ENCODE results near the gene ERP44.

Gene ERP44

DNA sequence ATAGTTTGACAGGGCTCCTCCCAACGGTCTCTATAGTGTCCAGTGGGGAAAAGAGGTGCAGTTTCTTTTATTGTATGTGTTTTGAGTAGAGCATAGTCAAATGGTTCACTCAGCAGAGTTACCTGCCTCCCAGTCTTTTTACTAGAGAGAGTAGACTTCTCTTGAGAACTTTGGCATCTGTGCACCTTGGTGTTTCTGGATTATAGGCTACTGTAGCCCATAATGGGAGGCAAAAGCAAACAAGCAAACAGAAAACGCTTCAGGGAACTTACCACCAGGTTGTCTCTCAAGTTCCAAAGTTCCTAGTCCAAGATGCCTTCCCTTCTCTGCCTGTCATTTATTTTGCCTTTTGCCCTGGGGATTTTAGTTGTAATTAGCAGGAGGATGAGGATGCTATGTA lies 26.4 kb upstream of the ERP44 start:
- Histone ChIP-seq H3K9me2 (replicated peaks; ENCODE audit: insufficient read depth, low read length) (no peaks in the 10 kb centered on the region), H4K20me1 (ENCODE audit: low read depth, low read length) (no peaks in the 10 kb centered on the region; the same call in 1 of the 2 replicates), H3K4me3 (ENCODE audit: insufficient read depth, low read length, poor library complexity, severe bottlenecking) (no peak overlapping the region), H3K36me3 (ENCODE audit: low read length) (peaks cover 21% of the 10 kb centered on the region; the same call in 1 of the 2 replicates), H3K9ac (ENCODE audit: low read length) (no peak overlapping the region), H3K27ac (ENCODE audit: low read depth, low read length) (no peak overlapping the region), H3K9me3 (ENCODE audit: insufficient read depth, low read length) (no peaks in the 10 kb centered on the region), H3K27me3 (ENCODE audit: low read length) (no peaks in the 10 kb centered on the region), H3K79me2 (ENCODE audit: insufficient read depth, low read length) (peaks cover 24% of the 10 kb centered on the region), H3F3A (ENCODE audit: insufficient read depth) (no peaks in the 10 kb centered on the region), H3K4me2 (ENCODE audit: low read depth, low read length, poor library complexity, severe bottlenecking) (no peak overlapping the region), H2AFZ (ENCODE audit: low read depth, low read length, severe bottlenecking) (no peak overlapping the region)
- no peak for TF ChIP-seq EZH2phosphoT487 (conservative IDR thresholded peaks at IDR 0.05; ENCODE audit: low read length)
- TF ChIP-seq, protein P1, sequence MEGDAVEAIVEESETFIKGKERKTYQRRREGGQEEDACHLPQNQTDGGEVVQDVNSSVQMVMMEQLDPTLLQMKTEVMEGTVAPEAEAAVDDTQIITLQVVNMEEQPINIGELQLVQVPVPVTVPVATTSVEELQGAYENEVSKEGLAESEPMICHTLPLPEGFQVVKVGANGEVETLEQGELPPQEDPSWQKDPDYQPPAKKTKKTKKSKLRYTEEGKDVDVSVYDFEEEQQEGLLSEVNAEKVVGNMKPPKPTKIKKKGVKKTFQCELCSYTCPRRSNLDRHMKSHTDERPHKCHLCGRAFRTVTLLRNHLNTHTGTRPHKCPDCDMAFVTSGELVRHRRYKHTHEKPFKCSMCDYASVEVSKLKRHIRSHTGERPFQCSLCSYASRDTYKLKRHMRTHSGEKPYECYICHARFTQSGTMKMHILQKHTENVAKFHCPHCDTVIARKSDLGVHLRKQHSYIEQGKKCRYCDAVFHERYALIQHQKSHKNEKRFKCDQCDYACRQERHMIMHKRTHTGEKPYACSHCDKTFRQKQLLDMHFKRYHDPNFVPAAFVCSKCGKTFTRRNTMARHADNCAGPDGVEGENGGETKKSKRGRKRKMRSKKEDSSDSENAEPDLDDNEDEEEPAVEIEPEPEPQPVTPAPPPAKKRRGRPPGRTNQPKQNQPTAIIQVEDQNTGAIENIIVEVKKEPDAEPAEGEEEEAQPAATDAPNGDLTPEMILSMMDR (IDR thresholded peaks at IDR 0.05; ENCODE audit: insufficient read depth, low read length, poor library complexity, severe bottlenecking): no peak

- H3K79me2 ChIP-seq (ENCODE audit: insufficient read depth, low read length): peaks cover 22% of the 10 kb centered on the region
- no peak overlapping the region for H3K4me3 ChIP-seq (ENCODE audit: insufficient read depth, low read length, poor library complexity, severe bottlenecking)
- no peaks in the 10 kb centered on the region for H3K9me2 ChIP-seq (replicated peaks; ENCODE audit: insufficient read depth, low read length)
- no peak overlapping the region for H2AFZ ChIP-seq (ENCODE audit: low read depth, low read length, severe bottlenecking)
- no peak overlapping the region for H3K4me2 ChIP-seq (ENCODE audit: low read depth, low read length, poor library complexity, severe bottlenecking)
- no peaks in the 10 kb centered on the region for H3F3A ChIP-seq (ENCODE audit: insufficient read depth)
- H4K20me1 ChIP-seq (ENCODE audit: low read depth, low read length): no peaks in the 10 kb centered on the region
- peaks cover 7% of the 10 kb centered on the region; the same call in 1 of the 2 replicates for H3K36me3 ChIP-seq (ENCODE audit: low read length)
- H3K9ac ChIP-seq (ENCODE audit: low read length): no peak overlapping the region
- no peak overlapping the region for H3K27ac ChIP-seq (ENCODE audit: low read depth, low read length)
- H3K27me3 ChIP-seq (ENCODE audit: low read length): no peaks in the 10 kb centered on the region
- H3K9me3 ChIP-seq (ENCODE audit: insufficient read depth, low read length): no peaks in the 10 kb centered on the region
- TF ChIP-seq EZH2phosphoT487 (conservative IDR thresholded peaks at IDR 0.05; ENCODE audit: low read length): no peak
- TF ChIP-seq, protein P1 (IDR thresholded peaks at IDR 0.05; ENCODE audit: insufficient read depth, low read length, poor library complexity, severe bottlenecking): no peak
These were observed 21.5 kb upstream of the ERP44 start for GRCh38 chr9:100120286-100120685.

DNA sequence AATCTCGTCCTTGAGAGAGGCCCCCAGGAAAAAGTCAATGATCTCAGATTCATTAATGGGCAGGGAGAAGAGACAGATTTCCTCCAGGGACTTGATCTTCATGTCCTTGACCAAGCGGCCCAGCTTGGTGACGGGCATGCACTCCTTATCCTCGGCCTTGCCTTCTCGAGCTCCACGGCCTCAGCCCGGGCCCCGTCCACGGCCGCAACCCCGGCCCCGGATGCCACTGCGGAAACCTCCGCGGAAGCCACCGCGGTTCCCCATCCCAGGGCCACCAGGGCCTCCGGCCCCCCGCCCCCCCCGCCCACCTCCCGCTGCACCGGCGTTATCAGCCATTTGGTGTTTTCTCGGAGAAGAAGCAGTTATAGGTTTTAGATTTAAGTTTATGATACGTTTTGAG lies 18.5 kb upstream of the ERP44 start:
- H3K36me3 ChIP-seq (ENCODE audit: low read length): peaks cover 4% of the 10 kb centered on the region; the same call in 1 of the 2 replicates
- no peaks in the 10 kb centered on the region for H3K9me2 ChIP-seq (replicated peaks; ENCODE audit: insufficient read depth, low read length)
- H3K4me2 ChIP-seq (ENCODE audit: low read depth, low read length, poor library complexity, severe bottlenecking): no peak overlapping the region
- H4K20me1 ChIP-seq (ENCODE audit: low read depth, low read length): no peaks in the 10 kb centered on the region
- H3K4me3 ChIP-seq (ENCODE audit: insufficient read depth, low read length, poor library complexity, severe bottlenecking): no peak overlapping the region
- no peaks in the 10 kb centered on the region for H3K9me3 ChIP-seq (ENCODE audit: insufficient read depth, low read length)
- H3K79me2 ChIP-seq (ENCODE audit: insufficient read depth, low read length): peaks cover 9% of the 10 kb centered on the region
- no peak overlapping the region for H2AFZ ChIP-seq (ENCODE audit: low read depth, low read length, severe bottlenecking)
- H3F3A ChIP-seq (ENCODE audit: insufficient read depth): peaks cover 3% of the 10 kb centered on the region; the same call in 1 of the 2 replicates
- no peak overlapping the region for H3K9ac ChIP-seq (ENCODE audit: low read length)
- H3K27ac ChIP-seq (ENCODE audit: low read depth, low read length): no peak overlapping the region
- no peaks in the 10 kb centered on the region for H3K27me3 ChIP-seq (ENCODE audit: low read length)
- no peak for TF ChIP-seq EZH2phosphoT487 (conservative IDR thresholded peaks at IDR 0.05; ENCODE audit: low read length)
- TF ChIP-seq, protein P1 (IDR thresholded peaks at IDR 0.05; ENCODE audit: insufficient read depth, low read length, poor library complexity, severe bottlenecking): no peak
